ENCODE results near the gene ATF3.

DNA sequence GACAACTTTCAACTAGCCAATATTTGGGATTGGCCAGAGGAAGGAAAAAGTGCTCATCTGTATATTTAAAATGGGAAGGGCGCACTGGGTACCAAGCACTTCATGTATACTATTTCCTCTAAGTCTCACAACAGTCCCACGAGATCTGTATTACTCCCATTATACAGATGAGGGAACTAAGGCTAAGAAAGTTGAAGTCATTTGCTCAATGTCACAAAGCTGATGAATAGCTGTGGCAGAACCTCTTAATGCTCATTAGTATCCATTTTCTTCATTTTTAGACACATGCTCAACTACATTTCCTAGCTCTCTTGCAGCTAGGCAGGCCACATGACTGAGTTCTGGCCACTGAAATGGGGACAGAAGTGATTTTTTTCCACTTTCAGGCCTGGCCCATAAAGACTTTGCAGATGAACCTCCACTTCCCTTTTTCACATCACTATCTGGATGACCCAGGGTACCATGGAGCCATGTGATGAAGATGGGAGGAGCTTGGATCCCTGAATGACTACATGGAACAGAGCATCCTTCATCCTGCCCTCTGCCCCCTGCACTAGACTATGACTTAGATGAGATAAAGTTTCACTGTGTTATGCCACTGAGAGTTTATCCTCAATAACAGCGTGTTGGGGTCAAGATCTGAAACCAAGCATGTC, 31.8 kb downstream of the ATF3 start:
- TF ChIP-seq, protein P1, sequence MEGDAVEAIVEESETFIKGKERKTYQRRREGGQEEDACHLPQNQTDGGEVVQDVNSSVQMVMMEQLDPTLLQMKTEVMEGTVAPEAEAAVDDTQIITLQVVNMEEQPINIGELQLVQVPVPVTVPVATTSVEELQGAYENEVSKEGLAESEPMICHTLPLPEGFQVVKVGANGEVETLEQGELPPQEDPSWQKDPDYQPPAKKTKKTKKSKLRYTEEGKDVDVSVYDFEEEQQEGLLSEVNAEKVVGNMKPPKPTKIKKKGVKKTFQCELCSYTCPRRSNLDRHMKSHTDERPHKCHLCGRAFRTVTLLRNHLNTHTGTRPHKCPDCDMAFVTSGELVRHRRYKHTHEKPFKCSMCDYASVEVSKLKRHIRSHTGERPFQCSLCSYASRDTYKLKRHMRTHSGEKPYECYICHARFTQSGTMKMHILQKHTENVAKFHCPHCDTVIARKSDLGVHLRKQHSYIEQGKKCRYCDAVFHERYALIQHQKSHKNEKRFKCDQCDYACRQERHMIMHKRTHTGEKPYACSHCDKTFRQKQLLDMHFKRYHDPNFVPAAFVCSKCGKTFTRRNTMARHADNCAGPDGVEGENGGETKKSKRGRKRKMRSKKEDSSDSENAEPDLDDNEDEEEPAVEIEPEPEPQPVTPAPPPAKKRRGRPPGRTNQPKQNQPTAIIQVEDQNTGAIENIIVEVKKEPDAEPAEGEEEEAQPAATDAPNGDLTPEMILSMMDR (conservative IDR thresholded peaks at IDR 0.05): no peak
- TF ChIP-seq EZH2 (IDR thresholded peaks at IDR 0.05; ENCODE audit: low read depth): no peak
